ENCODE data around the gene GFAP.
"Not testable (repeated sequence)": the region's sequence is repeated elsewhere in the genome, so short reads cannot be mapped to it uniquely, and the experiment has no call there.

GFAP gene

GRCh38 chr17:44952946-44953475 is 37.7 kb upstream of the GFAP start:
- DNase-seq (ENCODE audit: low read depth) = no peak
- TF ChIP-seq CTCF (IDR thresholded peaks at IDR 0.05; ENCODE audit: insufficient read depth, low read depth, low read length, missing control alignments) = no peak
- H3K4me3 ChIP-seq (ENCODE audit: low read length) = no peak overlapping the region

DNA sequence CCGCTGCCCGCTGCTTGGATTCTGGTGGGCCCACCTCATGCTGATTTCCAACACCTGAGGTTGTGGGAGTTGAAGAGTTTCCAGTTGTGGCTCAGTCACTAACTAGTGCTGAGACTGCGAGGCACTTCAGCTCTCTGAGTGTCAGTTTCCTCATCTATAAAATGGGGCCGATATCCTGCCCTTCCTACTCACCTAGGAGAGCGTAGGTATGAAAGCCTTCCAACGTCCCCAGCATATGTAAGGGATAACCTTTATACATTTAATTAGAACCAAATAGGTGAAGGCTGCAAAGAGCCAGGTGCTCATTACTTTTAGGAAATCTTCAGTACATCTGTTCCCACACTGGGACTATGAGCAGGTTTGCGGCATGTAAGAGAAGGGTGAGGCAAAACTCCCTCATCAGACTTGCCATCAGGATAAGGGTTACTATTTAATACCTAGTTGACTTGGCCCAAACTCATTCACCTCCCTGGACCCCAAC is 33.1 kb upstream of the GFAP start:
- peak overlapping the region; percentile 88 for H3K4me3 ChIP-seq (ENCODE audit: low read length)
- TF ChIP-seq CTCF (IDR thresholded peaks at IDR 0.05; ENCODE audit: insufficient read depth, low read depth, low read length, missing control alignments) = no peak
- no peak for DNase-seq (ENCODE audit: low read depth)

DNA sequence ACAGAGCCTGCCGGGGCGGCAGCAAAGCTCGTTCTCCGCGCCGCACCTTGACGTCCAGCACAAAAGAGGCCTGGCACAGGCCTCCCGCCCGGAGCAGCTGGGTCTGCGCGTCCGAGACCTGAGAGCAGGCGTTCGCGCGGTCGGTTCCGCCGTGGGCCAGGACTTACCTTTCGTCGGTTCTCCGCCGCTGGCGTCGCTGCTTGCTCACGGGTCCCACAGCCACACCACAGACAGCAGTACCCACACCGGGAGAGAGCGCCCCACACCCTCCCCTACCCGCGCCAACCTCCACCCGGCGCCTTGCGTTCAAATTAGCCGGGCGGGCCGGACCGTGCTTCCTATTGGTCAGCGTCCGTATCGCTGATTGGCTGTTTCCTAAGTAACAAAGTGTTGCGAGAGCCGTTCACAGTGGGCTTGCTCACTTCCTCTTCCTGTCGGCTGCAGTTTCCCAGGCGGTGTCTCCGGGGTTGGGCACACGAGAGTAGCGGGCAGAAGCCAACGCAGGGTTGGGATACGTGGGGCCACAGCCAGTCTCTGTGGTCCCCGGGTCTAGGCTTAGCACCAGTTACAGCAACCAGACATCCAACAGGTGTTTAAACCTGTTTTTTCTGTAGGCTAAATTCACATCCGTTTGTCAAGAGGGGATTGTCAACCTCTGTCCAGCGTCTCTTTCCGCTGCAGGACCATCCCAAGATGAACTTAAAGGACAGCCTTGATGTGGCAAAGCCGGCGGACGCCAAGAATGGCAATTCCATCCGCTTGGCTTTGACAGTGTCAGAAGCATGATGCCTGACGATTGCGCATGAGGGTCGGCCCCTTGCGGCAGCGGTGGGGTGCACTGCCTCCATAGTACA is 32.4 kb upstream of the GFAP start, which contains the start of gene KIF18B:
KIF18B (minus strand) TSS at position 313 of the 854 bp plus-strand sequence. CDS start 11,429 bp downstream, outside the sequence.
- peak; percentile 96 for DNase-seq (ENCODE audit: low read depth)
- peak within 1 kb of the TSS; percentile 88 for H3K4me3 ChIP-seq (ENCODE audit: low read length)
- no peak for TF ChIP-seq CTCF (IDR thresholded peaks at IDR 0.05; ENCODE audit: insufficient read depth, low read depth, low read length, missing control alignments)

DNA sequence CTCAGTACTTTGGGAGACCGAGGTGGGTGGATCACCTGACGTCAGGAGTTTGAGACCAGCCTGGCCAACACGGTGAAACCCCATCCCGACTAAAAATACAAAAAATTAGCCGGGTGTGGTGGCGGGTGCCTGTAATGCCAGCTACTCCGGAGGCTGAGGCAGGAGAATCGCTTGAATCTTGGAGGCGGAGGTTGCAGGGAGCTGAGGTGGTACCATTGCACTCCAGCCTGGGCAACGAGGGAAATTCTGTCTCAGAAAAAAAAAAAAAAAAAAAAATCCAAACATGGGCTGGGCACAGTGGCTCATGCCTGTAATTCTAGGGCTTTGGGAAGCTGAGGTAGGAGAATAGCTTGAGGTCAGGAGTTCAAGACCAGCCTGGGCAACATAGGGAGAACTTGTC is 30.4 kb upstream of the GFAP start:
- not testable (repeated sequence) for DNase-seq (ENCODE audit: low read depth); H3K4me3 ChIP-seq (ENCODE audit: low read length)

DNA sequence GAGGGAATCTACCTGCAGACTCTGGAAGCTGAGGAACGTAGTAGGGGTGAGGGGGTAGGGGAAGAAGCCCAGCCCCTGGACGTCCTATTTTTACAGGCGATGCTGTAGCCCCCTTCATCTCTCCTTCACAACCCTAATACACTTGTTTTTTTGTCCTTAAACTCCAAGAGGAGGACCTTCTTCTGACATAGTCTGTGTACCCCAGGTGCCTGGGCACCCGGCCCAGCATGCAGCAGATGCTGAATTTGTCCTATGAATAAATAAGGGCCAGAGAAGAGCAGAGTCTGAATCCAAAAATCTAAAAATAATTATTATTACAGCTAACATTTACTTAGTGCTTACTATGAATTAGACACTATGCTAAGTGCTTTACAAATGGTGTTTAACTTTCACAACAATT is 27.2 kb upstream of the GFAP start:
- no peak overlapping the region for H3K4me3 ChIP-seq (ENCODE audit: low read length)
- DNase-seq (ENCODE audit: low read depth) = no peak
- no peak for TF ChIP-seq CTCF (IDR thresholded peaks at IDR 0.05; ENCODE audit: insufficient read depth, low read depth, low read length, missing control alignments)

DNA sequence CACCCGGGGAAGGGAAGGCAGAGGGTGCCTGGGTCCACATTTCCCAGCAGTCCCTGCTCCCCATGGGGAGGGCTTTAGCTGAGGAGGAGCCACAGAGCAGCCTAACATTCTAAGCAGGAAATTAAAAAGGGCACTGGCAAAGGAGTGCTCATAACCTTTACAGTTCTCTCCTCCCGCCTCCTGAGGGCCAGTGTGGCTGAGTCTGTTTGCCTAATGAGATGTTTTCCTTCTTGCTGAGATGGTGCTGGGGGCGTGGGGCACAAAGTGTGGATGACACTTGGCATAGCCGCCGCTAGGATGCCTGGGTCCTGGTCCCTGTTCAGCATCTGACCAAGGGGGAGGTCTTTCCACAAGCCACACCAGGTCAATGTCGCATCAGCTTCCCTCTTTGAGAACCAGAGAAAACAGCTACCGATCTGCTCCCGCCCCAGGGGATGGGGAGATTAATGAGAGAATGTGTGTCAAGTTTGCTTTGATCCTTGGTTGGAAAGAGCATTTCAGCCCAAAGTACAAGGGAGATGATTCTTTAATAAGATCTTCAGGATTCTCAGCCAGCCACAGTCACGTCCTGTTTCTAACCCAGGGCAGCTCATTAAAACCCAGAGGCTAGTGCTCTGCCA is 26.5 kb upstream of the GFAP start:
- TF ChIP-seq CTCF (IDR thresholded peaks at IDR 0.05; ENCODE audit: insufficient read depth, low read depth, low read length, missing control alignments) = no peak
- DNase-seq (ENCODE audit: low read depth) = no peak
- no peak overlapping the region for H3K4me3 ChIP-seq (ENCODE audit: low read length)

DNA sequence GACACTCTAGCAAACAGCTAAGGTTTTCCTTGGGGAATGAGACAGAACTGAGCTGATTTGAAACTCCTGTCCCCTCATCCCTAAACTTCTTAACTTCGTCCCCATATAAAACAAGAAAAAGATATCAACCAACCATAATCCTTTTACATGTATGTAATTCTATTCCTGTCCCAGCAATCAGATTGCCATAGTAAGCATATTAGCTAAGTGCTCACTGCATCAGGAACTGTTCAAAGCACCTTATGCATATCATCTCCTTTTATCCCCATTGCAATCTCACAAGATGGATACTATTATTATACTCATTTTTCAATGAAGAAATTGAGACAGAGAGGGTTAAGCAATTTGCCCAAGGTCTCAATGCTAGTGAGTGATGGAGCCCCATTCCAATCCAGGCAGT is 25.5 kb upstream of the GFAP start:
- DNase-seq (ENCODE audit: low read depth) = no peak
- no peak for TF ChIP-seq CTCF (IDR thresholded peaks at IDR 0.05; ENCODE audit: insufficient read depth, low read depth, low read length, missing control alignments)
- H3K4me3 ChIP-seq (ENCODE audit: low read length) = no peak overlapping the region

Measured in epithelial cell of esophagus (primary cell).